KMS-11 (cell line): ENCODE measurements around the gene ADAMTS14.

Experiments
- H2AFZ ChIP-seq: fragments of 200-600 bp; sonication (generic); 2 replicates; pipeline ENCODE4 v1.6.1; 2016; ENCODE audit warnings: antibody characterized with exemption, mixed run types, low read depth
- H3K27ac ChIP-seq: fragments of 200-600 bp; sonication (generic); 2 replicates; pipeline ENCODE4 v1.6.1; 2016; ENCODE audit warnings: mild to moderate bottlenecking, mixed run types
- H3K27me3 ChIP-seq: fragments of 200-600 bp; sonication (generic); 2 replicates; pipeline ENCODE4 v1.6.1; 2017; ENCODE audit warnings: mild to moderate bottlenecking, low read depth, mixed run types, moderate library complexity; ENCODE audit not compliant: insufficient read depth
- H3K36me3 ChIP-seq: fragments of 200-600 bp; sonication (generic); 2 replicates; pipeline ENCODE4 v1.6.1; 2017; ENCODE audit warnings: mild to moderate bottlenecking, mixed run types; ENCODE audit not compliant: insufficient read depth
- H3K4me1 ChIP-seq: fragments of 200-600 bp; sonication (generic); 2 replicates; pipeline ENCODE4 v1.6.1; 2016; ENCODE audit warnings: mild to moderate bottlenecking, low read depth, mixed run types; ENCODE audit not compliant: poor library complexity, severe bottlenecking
- H3K4me2 ChIP-seq: fragments of 200-600 bp; sonication (generic); 2 replicates; pipeline ENCODE4 v1.7.0; 2016; ENCODE audit warnings: mild to moderate bottlenecking, mixed run types
- H3K4me3 ChIP-seq: fragments of 200-600 bp; sonication (generic); IDR thresholded peaks from 2 replicates; pipeline ENCODE4 v1.6.1; 2017; ENCODE audit warnings: low read depth, low read length, mixed read lengths; ENCODE audit not compliant: insufficient read depth
- H3K79me2 ChIP-seq: fragments of 200-600 bp; sonication (generic); 2 replicates; pipeline ENCODE4 v1.6.1; 2016; ENCODE audit warnings: low read depth, mixed run types; ENCODE audit not compliant: insufficient read depth
- H3K9ac ChIP-seq: fragments of 200-600 bp; sonication (generic); 2 replicates; pipeline ENCODE4 v1.6.1; 2016; ENCODE audit warnings: mild to moderate bottlenecking, mixed run types
- H4K20me1 ChIP-seq: fragments of 200-600 bp; sonication (generic); 2 replicates; pipeline ENCODE4 v1.6.1; 2016; ENCODE audit warnings: mild to moderate bottlenecking, mixed run types; ENCODE audit not compliant: insufficient read depth
- TF ChIP-seq, protein P1 (sequence below): fragments of 200-600 bp; sonication (generic); conservative IDR thresholded peaks from 2 replicates; pipeline ENCODE4 v1.6.1; 2017; ENCODE audit warnings: low read depth, mild to moderate bottlenecking, antibody characterized with exemption, low read length, moderate library complexity, mixed read lengths

The ADAMTS14 gene

DNA sequence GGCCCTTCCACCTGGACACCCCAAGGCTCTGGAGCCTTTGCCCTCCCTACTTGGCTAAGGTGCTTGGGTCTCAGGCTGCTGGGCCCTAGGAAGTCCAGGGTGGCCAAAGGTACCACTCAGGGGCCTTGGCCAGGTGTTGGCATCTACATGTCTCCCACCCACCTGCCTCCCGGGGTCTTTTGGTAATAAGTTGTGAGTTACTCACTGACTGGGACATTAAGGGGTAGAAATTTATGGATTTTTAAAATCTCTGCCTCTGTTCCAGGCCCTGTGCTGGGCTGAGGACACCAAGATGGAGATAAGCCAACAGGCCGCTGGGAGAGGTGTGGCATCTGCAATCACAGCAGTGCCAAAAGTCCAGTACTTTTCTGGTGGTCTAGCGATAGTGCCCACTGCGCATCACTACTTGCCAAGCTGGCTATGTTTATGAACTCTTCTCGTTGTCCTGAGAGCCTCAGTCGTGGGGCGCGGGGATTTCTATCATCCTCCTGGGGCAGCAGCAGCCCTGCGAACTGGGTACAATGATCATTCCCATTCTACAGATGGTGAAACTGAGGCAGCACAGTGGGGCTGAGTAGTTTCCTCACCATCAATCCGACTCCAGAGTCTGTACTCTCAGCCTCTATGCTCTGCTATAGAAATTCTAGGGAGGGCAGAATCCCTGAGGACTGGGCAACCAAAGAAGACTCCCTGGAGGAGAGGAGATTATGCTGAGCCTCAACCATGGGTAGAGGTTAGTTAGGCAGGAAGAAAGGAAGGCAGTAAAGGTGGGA is 76.7 kb downstream of the ADAMTS14 start:
- Histone ChIP-seq H4K20me1 (no peaks in the 10 kb centered on the region), H2AFZ (no peak overlapping the region), H3K27ac (no peak overlapping the region), H3K36me3 (no peaks in the 10 kb centered on the region), H3K79me2 (no peaks in the 10 kb centered on the region), H3K4me2 (no peak overlapping the region), H3K4me1 (no peaks in the 10 kb centered on the region), H3K4me3 (no peak overlapping the region), H3K9ac (no peak overlapping the region), H3K27me3 (no peaks in the 10 kb centered on the region; the same call in 1 of the 2 replicates)
- TF ChIP-seq, protein P1, sequence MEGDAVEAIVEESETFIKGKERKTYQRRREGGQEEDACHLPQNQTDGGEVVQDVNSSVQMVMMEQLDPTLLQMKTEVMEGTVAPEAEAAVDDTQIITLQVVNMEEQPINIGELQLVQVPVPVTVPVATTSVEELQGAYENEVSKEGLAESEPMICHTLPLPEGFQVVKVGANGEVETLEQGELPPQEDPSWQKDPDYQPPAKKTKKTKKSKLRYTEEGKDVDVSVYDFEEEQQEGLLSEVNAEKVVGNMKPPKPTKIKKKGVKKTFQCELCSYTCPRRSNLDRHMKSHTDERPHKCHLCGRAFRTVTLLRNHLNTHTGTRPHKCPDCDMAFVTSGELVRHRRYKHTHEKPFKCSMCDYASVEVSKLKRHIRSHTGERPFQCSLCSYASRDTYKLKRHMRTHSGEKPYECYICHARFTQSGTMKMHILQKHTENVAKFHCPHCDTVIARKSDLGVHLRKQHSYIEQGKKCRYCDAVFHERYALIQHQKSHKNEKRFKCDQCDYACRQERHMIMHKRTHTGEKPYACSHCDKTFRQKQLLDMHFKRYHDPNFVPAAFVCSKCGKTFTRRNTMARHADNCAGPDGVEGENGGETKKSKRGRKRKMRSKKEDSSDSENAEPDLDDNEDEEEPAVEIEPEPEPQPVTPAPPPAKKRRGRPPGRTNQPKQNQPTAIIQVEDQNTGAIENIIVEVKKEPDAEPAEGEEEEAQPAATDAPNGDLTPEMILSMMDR = no peak

GRCh38 chr10:70749756-70750155 is 77.5 kb downstream of the ADAMTS14 start:
- Histone ChIP-seq H3K36me3 (no peaks in the 10 kb centered on the region), H2AFZ (no peak overlapping the region), H3K4me2 (no peak overlapping the region), H3K79me2 (no peaks in the 10 kb centered on the region), H4K20me1 (no peaks in the 10 kb centered on the region), H3K4me1 (no peaks in the 10 kb centered on the region), H3K27me3 (no peaks in the 10 kb centered on the region; the same call in 1 of the 2 replicates), H3K9ac (no peak overlapping the region), H3K27ac (no peak overlapping the region), H3K4me3 (no peak overlapping the region)
- TF ChIP-seq, protein P1 = no peak

- Histone ChIP-seq H3K79me2 (no peaks in the 10 kb centered on the region), H2AFZ (no peak overlapping the region), H3K4me3 (no peak overlapping the region), H3K36me3 (no peaks in the 10 kb centered on the region), H3K4me2 (no peak overlapping the region), H3K27ac (no peak overlapping the region), H3K4me1 (no peaks in the 10 kb centered on the region), H3K9ac (no peak overlapping the region), H4K20me1 (no peaks in the 10 kb centered on the region), H3K27me3 (no peaks in the 10 kb centered on the region; the same call in 1 of the 2 replicates)
- TF ChIP-seq, protein P1 = no peak
Measured at GRCh38 chr10:70750156-70750703, 77.9 kb downstream of the ADAMTS14 start.

GRCh38 chr10:70751356-70751755 is 79.0 kb downstream of the ADAMTS14 start:
- Histone ChIP-seq H3K4me2 (no peak overlapping the region), H4K20me1 (no peaks in the 10 kb centered on the region), H3K27me3 (no peaks in the 10 kb centered on the region; the same call in 1 of the 2 replicates), H3K36me3 (no peaks in the 10 kb centered on the region), H3K79me2 (no peaks in the 10 kb centered on the region), H2AFZ (no peak overlapping the region), H3K27ac (no peak overlapping the region), H3K4me3 (no peak overlapping the region), H3K9ac (no peak overlapping the region), H3K4me1 (no peaks in the 10 kb centered on the region)
- TF ChIP-seq, protein P1 = no peak
